NOMO-1 treated with dmso at 0.1 percent for 144 hours (cell line): ENCODE measurements around the gene SYT7.
"Not testable (repeated sequence)": the region's sequence is repeated elsewhere in the genome, so short reads cannot be mapped to it uniquely, and the experiment has no call there.

ENCODE experiments used
- DNase-seq: peaks from one replicate; lab custom pipeline; 2025; ENCODE audit not compliant: unreplicated experiment; lab: John Stamatoyannopoulos, UW

Gene SYT7, protein sequence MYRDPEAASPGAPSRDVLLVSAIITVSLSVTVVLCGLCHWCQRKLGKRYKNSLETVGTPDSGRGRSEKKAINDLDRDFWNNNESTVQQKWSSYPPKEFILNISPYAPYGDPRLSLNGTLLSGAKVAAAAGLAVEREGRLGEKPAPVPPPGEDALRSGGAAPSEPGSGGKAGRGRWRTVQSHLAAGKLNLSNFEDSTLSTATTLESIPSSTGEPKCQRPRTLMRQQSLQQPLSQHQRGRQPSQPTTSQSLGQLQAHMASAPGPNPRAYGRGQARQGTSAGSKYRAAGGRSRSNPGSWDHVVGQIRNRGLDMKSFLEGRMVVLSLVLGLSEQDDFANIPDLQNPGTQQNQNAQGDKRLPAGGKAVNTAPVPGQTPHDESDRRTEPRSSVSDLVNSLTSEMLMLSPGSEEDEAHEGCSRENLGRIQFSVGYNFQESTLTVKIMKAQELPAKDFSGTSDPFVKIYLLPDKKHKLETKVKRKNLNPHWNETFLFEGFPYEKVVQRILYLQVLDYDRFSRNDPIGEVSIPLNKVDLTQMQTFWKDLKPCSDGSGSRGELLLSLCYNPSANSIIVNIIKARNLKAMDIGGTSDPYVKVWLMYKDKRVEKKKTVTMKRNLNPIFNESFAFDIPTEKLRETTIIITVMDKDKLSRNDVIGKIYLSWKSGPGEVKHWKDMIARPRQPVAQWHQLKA

DNA sequence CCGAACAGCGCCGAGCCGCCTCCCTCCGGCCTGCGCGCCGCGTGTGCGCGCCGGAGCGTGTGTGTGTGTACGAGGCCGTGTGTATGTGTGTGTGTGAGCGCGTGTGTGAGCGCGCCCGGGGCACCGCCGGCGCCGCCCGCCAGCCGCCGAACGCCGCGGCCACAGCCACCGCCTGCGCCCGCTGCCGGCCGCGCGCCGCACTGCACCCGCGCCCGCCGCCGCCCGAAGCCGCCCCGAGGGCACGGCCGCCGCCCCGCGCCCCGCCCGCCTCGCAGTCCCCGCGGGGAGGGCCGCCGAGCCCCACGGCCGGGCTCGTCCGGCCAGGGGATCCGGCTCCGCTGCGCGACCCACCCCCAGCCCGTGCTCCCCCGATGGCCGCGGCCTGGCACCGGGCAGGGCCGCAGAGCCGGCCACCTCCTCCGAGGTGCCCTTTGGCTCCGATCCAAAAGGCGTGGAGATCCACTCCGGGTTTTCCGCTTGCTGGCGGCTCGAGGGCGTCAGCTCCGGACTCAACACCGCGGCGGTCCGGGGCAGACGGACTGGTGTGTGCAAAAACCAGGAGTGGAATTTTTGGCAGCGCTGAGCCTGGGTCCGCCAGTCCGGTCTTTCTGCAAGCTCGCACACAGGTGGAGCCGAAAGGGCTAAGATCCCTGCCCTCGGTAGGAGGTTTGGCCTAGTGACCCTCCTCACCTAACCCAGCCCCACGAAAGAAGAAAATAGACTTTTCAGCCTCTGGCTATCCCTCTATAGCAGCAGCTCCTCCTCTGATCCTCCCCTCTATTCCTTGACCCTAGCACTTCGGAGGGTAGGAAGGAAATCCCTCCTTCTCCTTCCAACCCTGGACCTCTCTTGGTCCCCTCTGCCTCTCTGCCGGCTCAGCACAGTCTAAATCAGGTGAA is at the start of gene SYT7:
Gene SYT7 (minus strand): TSS at position 47 of the 899 bp plus-strand sequence. CDS start 256 bp downstream, outside the sequence.
- peak; percentile 86 for DNase-seq

DNA sequence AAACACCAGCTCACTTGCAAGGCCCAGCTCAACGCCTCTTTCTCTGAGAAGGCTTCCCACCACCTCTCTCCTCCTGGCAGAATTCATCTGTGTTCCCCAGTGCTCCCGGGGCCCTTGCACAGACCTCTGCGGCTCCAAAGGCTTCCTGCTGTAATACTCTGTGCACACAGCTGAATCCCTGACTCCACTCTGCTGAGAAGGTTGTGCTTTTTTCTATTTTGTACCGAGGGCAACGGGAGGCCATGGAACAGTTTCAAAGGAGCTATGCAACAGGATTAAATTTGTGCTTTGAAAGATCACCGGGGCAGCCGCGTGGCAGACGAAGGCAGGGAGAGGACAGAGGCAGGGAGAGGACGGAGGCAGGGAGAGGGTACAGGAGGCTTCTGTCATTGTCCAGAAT is 49.2 kb upstream of the SYT7 start:
- DNase-seq = no peak

DNA sequence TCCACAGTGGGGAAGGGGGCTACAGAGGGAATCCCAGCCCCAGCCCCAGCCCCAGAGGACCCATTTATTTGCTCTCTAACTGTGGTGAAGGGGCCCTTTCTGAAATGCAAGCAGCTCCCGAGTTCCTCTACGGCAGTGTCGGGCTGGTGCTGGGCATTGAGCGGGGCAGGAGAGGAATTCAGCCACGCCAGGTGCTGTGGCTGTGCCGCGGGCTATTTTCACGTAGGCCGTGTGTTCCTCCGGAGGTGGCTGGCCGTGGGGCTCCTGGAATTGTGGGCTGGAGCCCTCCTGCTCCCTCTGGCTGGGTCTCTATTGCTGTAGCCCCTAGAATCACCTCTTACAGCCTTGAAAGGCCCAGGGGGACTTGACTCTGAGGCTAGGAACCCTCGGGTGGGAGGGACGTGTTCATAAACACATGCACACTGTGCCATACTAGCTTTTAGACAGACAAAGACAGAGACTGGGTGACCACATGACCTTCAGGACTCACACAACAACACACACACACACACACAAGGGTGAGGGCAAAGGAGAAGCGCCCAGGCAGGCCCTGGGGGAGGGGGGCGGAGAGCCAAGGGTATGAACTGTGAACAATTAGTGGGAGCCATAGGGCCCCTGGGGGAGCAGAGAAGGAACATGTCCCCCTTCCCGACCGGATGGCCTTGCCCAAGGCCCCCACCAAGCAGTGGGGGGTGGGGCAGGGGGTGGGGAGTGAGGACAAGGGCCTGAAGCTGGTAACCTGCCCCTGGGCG is 48.4 kb upstream of the SYT7 start:
- no peak for DNase-seq

DNA sequence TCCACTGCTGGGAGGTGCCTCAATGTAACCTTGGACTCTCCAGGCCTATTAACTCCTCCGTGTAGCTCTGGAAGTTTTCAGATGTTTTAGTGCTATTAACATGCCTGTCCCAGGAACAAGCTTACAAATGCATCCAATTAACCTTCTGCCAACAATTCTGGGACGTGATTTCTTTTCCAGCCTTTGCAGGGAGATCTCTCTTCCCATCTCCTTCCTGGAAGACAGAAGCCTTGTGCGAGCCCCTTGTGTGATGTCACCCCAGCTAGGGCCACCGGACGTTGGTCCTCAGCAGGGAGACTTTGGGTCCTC is 47.7 kb upstream of the SYT7 start:
- no peak for DNase-seq

DNA sequence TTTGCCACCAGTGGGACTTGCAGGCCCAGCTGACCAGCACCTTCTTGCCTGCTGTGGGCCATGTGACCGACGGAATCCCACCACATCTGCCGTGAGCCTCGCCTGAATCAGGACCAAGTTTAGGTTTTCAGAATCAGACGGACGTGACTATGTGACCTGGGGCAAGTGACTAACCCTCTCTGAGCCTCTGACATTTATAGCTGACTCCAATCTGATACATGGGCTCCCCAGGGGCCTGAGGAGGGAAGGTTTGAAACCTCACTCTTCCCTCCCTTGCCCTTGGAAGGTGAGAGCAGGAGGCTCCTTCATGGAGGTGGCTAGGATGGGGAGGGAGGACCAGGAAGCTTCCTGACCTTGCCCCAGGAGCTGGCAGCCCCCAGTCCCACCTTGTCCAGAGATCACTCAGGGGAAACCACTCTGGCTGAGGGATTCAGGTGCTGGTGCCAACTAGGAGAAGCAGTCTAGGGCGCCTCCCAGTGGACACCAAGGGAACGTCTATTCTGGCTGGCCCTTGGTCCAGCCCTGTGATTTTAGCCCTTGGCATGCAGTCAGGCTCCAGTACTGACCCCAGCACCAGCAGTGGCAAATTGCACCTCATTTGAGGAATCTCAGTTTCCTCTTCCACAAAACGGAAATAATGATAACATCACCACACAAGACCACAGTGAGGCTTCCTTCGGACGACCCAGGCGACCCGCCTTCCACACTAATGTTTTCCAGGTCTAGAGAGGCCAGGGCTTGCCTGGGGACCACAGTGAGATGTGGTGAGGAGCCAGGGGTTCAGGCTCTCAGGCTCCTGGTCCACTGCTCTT is 47.2 kb upstream of the SYT7 start:
- DNase-seq = peak; percentile 4

DNA sequence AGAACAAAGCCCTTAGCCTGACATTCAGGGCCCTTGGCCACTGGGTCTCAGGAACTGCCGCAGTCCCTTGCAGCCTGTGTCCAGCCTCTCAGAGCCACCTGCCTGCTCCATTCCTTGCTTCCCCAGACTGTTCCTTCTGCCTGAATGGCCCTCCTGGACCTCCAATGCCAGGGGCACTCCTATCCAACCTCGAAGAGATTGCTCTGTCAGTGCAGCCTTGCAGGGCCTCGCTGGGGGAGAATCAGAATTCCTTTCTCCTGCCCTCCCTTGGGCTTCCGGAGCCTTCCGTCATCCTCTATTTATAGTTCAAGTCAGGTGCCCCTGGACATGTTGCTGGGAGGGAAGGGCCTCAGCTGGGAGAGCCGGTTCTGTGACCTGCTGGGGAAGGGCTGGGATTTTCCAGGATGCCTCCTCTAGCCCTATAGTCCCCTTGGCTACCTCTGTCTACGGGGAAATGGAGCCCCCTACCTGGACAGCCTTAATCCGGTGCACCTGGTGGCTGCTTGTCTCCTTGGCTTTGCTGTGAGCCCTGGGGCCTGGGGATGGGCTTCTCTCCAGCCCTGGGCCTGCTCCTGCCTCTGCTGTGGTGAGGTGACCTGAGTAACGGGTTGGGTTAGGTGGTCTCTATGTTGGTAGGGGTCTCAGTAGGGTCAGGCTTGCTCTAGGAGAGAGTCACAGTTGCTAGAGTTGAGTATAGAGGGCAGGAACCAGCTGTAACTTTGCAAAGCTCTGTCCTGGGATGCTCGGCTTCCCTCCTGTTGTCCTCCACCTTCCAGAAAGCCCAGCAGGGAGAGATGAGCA is 45.9 kb upstream of the SYT7 start:
- no peak for DNase-seq

DNA sequence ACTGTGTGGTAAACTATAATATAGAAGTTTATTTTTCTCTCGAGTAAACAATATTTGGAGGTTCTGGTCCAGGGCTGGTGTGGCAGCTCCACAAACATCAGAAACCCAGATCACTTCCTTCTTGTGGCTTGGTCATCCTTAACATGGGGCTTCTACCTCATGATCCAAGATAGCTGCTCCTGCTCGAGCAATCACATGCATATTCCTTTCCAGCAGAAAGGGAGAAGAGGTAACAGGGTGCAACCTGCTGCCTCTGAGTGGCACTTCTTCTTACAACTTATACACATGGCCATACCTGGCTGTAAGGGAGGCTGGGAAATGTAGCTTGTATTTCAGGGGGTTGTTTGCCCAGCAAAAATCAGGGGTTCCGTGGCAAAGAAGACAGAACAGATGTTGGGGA is 44.6 kb upstream of the SYT7 start:
- no peak for DNase-seq

DNA sequence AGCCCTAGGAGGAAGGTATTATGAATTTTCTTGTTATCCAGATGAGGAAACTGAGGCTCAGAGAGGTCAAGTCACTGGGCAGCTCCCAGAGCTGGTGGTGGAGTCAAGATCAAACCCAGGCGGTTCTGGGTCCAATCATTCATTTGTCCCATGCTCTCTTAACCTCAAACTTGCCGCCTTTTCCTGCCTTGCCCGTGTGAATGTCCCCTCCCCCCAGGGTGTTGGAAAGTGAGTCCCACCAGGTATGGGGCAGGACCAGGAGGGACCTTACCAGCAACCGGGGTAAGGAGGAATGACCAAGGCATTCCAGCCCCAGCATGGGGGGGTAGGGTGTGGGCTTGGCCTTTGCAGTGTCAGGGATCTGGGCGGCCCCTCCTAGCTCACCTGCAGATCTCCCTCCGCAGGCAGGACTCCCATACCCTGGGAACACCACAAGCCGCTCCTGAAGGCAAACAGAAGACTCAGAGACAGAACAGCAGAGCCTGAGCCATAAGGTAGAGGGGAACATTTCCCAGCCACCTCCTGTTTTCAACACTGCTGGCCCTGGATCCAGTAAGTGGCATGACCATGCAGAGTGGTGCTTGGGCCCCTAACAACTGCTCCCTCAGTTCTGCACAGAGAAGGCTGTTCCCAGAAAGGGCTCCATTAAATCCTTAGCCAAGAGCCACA is 41.2 kb upstream of the SYT7 start:
- no peak for DNase-seq

DNA sequence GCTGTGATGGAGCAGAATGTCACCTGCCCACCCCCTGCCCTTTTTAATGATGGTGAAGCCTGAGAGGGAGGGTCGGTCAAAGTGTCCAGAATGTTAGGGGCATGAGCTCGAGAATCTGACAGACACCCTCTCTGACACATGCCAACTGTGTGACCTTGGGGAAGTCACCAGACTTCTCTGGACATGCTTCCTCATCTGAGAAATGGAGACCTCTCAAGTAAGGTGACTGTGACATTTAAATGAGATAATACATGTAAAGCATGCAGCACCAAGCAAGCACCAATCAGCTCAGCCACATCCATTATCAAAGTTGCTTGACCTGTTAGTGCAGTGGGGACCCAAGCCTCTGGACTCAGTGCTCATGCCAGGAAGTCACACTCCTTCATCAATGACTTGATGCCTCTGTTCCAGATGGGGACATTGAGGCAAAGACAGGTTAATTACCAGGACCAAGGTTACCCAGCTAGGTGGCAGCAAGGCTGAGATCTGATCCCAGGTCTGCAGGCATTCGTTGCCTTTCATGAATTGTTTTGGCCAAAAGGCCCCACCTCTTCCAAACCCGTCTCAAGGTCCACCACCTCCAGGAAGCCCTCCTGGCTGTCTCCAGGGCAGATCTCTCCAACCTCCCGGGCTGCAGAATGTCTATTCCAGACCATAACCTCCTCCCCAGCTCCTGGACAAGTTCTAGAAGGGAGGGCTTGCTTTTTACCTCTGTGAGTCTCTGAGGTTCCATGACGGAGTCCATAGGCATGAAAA is 38.8 kb upstream of the SYT7 start:
- DNase-seq = no peak

DNA sequence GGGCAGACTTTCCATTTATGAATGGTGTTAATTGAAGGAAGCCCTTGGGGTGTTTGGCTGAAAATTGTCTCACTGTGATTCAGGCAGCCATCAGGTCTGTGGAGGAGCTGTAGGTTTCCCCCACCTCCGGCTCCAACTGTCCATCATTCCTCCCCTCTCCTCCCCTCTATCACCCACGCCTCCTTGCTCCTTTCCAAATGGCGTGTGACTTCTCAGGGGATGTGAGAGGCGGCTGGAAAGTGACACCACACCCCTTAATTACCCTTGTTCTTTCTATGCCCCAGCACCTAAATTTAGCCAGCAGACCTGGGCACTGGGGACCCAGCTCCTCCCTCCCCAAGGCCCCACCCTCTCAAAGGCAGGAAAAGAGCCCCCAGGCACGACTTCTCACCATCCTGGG is 38.1 kb upstream of the SYT7 start:
- no peak for DNase-seq

DNA sequence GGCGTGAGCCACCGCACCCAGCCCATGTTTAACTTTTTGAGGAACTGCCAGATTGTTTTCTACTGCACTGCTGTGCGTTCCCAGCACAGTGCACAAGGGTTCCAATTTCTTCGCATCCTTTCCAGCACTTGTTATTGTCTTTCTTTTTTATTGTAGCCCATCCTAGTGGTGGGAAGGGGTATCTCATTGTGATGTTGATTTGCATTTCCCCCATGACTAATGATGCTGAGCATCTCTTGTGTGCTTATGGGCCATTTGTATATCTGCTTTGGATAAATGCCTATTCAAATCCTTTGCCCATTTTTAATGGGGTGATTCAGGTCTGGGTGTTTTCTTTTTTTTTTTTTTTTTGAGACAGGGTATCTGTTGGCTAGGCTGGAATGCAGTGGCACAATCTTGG is 36.6 kb upstream of the SYT7 start:
- no peak for DNase-seq

DNA sequence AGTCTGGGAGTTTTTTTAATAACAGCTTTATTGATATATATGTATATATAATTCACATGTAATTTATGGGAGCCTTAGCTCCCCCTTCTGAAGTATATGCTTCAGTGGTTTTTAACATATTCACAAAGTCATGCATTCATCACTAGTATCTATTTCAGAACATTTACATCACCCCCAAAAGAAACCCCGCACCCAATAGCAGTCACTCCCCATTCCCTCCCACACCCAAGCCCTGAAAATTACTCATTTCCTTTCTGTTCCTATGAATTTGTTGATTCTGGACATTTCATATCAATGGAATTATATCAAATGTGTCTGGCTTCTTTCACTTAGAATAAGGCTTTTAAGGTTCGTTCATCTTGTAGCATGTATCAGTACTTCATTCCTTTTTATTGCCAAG is 35.6 kb upstream of the SYT7 start:
- no peak for DNase-seq

DNA sequence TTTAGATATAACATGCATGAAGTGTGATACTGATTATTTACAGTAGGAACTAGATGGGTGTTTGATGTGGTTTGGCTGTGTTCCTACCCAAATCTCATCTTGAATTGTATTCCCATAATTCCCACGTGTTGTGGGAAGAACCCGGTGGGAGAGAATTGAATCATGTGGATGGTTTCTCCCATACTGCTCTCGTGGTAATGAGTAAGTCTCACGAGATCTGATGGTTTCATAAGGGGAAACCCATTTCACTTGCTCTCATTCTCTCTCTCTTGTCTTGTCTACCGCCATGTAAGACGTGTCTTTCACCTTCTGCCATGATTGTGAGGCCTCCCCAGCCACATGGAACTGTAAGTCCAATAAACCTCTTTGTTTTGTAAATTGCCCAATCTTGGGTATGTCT is 33.9 kb upstream of the SYT7 start:
- not testable (repeated sequence) for DNase-seq

DNA sequence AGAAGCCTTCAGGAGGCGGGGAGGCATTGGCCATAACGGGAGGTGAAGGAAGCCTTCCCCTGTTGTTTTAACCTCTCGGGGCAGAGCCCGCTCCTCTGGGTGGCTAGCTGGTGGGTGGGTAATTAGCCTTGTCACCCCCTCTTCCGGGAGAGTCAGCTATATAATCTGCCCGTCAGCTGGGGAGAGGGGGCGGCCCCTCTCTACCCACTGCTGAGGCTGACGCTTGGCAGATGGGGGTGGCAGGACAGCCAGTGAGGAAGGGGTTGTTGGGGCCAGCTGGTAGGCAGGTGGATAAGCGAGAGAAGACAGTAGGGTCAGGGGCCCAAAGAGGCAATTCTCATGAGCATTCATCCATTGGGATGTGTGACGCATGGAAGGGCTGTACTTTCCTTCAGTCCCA is 33.0 kb upstream of the SYT7 start:
- DNase-seq = no peak

DNA sequence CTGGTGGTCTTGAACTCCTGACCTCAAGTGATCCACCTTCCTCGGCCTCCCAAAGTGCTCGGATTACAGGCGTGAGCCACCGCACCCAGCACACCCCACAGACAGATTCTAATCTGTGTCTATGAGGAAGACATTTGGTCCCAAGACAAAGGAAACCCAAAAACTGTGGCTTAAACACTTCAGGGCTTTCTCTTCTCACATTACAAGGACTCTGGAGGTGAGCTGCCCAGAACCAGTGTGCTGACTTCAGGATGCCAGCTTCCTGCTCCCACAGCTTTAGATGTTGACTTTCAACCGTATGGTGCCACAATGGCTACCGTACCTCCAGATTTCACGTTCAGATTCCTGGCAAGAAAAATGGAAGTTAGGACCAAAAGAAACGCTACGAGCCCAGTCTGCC is 32.2 kb upstream of the SYT7 start:
- no peak for DNase-seq

DNA sequence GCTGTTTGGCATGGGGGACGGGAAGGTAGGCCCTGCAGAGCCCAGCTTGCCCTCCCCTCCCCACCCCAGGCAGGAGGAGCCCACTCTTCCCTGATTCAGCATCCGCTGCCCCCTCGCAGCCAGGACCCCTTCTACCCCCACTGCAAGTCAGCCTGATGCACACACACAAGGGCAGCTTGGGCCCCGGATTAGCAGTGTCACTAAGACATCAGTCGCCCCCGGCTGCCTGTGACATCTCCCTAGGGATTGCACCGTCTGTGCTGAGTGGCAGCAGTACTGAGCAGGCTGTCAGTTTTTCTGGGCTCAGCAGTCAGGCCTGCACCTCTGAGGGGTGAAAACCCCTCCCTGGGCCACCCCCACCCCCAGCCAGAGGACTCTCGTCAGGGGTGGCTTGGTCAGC is 30.4 kb upstream of the SYT7 start:
- no peak for DNase-seq

DNA sequence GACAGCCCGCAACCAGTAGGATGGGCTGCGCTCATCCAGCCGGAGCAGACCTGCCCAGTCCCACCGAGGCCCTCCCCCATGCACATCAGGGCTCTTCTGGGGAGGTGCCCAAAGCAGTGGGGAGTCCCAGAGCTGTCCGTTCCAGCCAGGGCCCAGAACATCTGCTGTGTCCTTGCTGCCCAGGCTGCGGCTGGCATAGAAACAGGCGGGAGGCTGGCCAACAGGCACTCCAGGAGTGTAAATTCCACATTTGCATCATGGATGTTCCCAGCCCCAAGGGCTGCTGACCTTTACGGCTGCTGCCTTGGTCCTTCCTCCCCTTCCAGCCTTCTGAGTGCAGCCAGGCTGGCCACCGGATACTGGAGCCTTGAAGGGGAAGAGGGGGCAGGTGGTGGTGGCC is 30.0 kb upstream of the SYT7 start:
- DNase-seq = no peak

DNA sequence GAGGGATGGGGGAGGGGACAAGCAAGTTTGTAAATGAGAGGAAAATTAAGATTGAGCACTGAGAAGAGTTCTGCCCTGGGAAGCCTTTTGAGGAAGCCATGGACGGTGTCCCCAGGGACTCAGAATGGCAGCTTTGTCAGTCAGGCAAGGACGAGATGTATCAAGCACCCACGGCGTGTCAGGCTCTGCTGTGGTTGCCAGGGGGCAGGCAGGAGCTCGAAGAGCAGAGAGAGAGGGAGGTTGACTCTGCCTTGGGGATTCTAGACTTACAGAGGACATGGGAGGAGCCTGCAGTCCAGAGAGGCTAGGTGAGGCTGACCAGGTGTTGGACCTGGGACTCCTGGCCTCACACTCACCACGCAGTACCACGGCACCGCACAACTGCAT is 29.1 kb upstream of the SYT7 start:
- DNase-seq = no peak
